SK-N-SH (cell line): ENCODE measurements around the gene PPP2R3B.

Experiments used
- EZH2phosphoT487 ChIP-seq: fragments of 200-600 bp; sonication (generic); IDR thresholded peaks from 2 replicates; pipeline ENCODE4 v1.6.1; 2017; ENCODE audit warnings: low read depth, mixed run types, mild to moderate bottlenecking, antibody characterized with exemption, moderate library complexity, borderline replicate concordance
- MXI1 ChIP-seq: IDR thresholded peaks from 2 replicates; pipeline ENCODE4 v1.6.1; 2012; ENCODE audit warnings: mild to moderate bottlenecking, low read depth, low read length, improper control_type of control experiment
- TF ChIP-seq, protein P1 (sequence below): IDR thresholded peaks from 2 replicates; pipeline ENCODE4 v1.4.0; 2012; ENCODE audit warnings: low read depth, borderline replicate concordance
- TF ChIP-seq, protein P2 (sequence below): fragments of 200-600 bp; sonication (generic); IDR thresholded peaks from 2 replicates; pipeline ENCODE4 v1.6.1; 2017; ENCODE audit warnings: antibody characterized with exemption, mild to moderate bottlenecking, moderate library complexity

DNA sequence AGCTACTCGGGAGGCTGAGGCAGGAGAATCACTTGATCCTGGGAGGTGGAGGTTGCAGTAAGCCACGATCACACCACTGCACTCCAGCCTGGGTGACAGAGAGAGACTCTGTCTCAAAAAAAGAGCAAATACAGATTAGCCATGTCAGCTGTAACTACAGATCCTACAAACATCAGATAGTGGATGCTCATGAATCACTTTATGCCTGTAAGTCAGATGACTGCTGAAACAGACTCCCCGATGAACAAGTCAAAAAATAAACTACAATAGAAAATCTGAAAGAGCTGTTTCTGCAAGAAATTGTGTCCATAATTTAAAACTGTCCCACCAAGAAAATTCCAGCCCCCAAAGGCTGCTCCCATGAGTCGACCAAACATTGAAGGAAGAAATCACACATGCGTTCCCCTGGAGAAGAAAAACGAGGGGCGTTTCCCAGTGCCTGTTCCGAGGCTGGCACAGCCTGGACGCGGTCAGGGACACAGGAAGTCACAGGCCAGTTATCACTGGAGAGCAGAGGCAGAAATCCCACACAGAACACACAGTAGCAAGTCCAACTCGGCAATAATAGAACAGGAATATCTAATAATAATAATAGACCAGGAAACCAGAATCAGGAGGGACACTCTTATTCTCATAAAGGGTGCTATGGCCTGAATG is 38.1 kb downstream of the PPP2R3B start:
- no peak for TF ChIP-seq MXI1
- TF ChIP-seq, protein P1, sequence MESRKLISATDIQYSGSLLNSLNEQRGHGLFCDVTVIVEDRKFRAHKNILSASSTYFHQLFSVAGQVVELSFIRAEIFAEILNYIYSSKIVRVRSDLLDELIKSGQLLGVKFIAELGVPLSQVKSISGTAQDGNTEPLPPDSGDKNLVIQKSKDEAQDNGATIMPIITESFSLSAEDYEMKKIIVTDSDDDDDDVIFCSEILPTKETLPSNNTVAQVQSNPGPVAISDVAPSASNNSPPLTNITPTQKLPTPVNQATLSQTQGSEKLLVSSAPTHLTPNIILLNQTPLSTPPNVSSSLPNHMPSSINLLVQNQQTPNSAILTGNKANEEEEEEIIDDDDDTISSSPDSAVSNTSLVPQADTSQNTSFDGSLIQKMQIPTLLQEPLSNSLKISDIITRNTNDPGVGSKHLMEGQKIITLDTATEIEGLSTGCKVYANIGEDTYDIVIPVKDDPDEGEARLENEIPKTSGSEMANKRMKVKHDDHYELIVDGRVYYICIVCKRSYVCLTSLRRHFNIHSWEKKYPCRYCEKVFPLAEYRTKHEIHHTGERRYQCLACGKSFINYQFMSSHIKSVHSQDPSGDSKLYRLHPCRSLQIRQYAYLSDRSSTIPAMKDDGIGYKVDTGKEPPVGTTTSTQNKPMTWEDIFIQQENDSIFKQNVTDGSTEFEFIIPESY: no peak
- TF ChIP-seq EZH2phosphoT487: no peak
- TF ChIP-seq, protein P2, sequence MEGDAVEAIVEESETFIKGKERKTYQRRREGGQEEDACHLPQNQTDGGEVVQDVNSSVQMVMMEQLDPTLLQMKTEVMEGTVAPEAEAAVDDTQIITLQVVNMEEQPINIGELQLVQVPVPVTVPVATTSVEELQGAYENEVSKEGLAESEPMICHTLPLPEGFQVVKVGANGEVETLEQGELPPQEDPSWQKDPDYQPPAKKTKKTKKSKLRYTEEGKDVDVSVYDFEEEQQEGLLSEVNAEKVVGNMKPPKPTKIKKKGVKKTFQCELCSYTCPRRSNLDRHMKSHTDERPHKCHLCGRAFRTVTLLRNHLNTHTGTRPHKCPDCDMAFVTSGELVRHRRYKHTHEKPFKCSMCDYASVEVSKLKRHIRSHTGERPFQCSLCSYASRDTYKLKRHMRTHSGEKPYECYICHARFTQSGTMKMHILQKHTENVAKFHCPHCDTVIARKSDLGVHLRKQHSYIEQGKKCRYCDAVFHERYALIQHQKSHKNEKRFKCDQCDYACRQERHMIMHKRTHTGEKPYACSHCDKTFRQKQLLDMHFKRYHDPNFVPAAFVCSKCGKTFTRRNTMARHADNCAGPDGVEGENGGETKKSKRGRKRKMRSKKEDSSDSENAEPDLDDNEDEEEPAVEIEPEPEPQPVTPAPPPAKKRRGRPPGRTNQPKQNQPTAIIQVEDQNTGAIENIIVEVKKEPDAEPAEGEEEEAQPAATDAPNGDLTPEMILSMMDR: no peak
